WTC11 (cell line): ENCODE results near the gene CDCP1. TPM values are rescaled to one million over a fixed set of nuclear protein-coding genes. Genes with fewer than 3 reads are reported as not detected.
A peak's percentile ranks its signal among the peaks of the same experiment; 100 is the strongest.

Experiments used
- ATAC-seq: fragments of 200-7000 bp; cut with Tn5 transposase; 2 replicates; pipeline ENCODE4 v1.10.0; 2021; ENCODE audit warnings: mild to moderate bottlenecking, moderate library complexity
- CTCF ChIA-PET: fragments of 300-600 bp; sonication (Branson Sonifier 250); formaldehyde crosslinking; loops from one replicate; lab custom pipeline; 2021; ENCODE audit warnings: antibody characterized with exemption; lab: Charles Lee
- POLR2A ChIA-PET: fragments of 350-600 bp; sonication (Branson Sonifier 250); formaldehyde crosslinking; loops from one replicate; lab custom pipeline; 2021; ENCODE audit warnings: antibody characterized with exemption; lab: Charles Lee
- DNase-seq: peaks from one replicate; pipeline ENCODE4 v3.0.0; 2021; ENCODE audit warnings: low spot score
- H3K27ac Mint-ChIP-seq: 2 replicates; pipeline ENCODE4 v1.8.0; 2021; ENCODE audit warnings: mixed read lengths
- H3K27me3 Mint-ChIP-seq: 2 replicates; pipeline ENCODE4 v1.8.0; 2021; ENCODE audit warnings: low read depth, mild to moderate bottlenecking, moderate library complexity, mixed read lengths
- H3K36me3 Mint-ChIP-seq: 2 replicates; pipeline ENCODE4 v1.8.0; 2021; ENCODE audit warnings: mixed read lengths
- H3K4me1 Mint-ChIP-seq: 2 replicates; pipeline ENCODE4 v1.8.0; 2022; ENCODE audit warnings: mixed read lengths
- H3K4me3 Mint-ChIP-seq: 2 replicates; pipeline ENCODE4 v1.8.0; 2021; ENCODE audit warnings: mild to moderate bottlenecking, moderate library complexity, mixed read lengths
- H3K9me3 Mint-ChIP-seq: 2 replicates; pipeline ENCODE4 v1.8.0; 2021; ENCODE audit warnings: mixed read lengths
- ARID4B ChIP-seq: sonication (generic); formaldehyde crosslinking; IDR thresholded peaks from 2 replicates; pipeline ENCODE4 v1.8.0; 2023; ENCODE audit warnings: missing genetic modification reagents, mild to moderate bottlenecking, borderline replicate concordance
- ATF2 ChIP-seq: sonication (generic); formaldehyde crosslinking; IDR thresholded peaks from 2 replicates; pipeline ENCODE4 v1.8.1; 2022; ENCODE audit warnings: low read depth, missing genetic modification reagents, borderline replicate concordance
- FOXJ3 ChIP-seq: sonication (generic); formaldehyde crosslinking; IDR thresholded peaks from 2 replicates; pipeline ENCODE4 v1.9.0; 2021; ENCODE audit warnings: missing genetic modification reagents, mild to moderate bottlenecking, borderline replicate concordance
- FOXK1 ChIP-seq: sonication (generic); formaldehyde crosslinking; IDR thresholded peaks from 2 replicates; pipeline ENCODE4 v1.8.0; 2022; ENCODE audit warnings: mild to moderate bottlenecking, moderate library complexity, missing genetic modification reagents
- GRHL2 ChIP-seq: fragments of 250-450 bp; sonication (Bioruptor Pico); IDR thresholded peaks from 2 replicates; pipeline ENCODE4 v1.8.0; 2022; ENCODE audit warnings: mild to moderate bottlenecking, moderate library complexity; ENCODE audit not compliant: insufficient replicate concordance, severe bottlenecking
- JUN ChIP-seq: sonication (generic); formaldehyde crosslinking; IDR thresholded peaks from 2 replicates; pipeline ENCODE4 v1.8.0; 2023; ENCODE audit warnings: mild to moderate bottlenecking, missing genetic modification reagents
- NFYB ChIP-seq: sonication (generic); formaldehyde crosslinking; conservative IDR thresholded peaks from 2 replicates; pipeline ENCODE4 v1.8.0; 2022; ENCODE audit warnings: low read depth, missing genetic modification reagents
- NR2C2 ChIP-seq: sonication (generic); formaldehyde crosslinking; IDR thresholded peaks from 2 replicates; pipeline ENCODE4 v1.8.0; 2022; ENCODE audit warnings: mild to moderate bottlenecking, missing genetic modification reagents
- PRDM15 ChIP-seq: sonication (generic); formaldehyde crosslinking; IDR thresholded peaks from 2 replicates; pipeline ENCODE4 v1.8.0; 2022; ENCODE audit warnings: missing genetic modification reagents
- TP53 ChIP-seq: sonication (generic); formaldehyde crosslinking; IDR thresholded peaks from 2 replicates; pipeline ENCODE4 v1.8.1; 2023; ENCODE audit warnings: mild to moderate bottlenecking, missing genetic modification reagents
- USF2 ChIP-seq: sonication (generic); formaldehyde crosslinking; IDR thresholded peaks from 2 replicates; pipeline ENCODE4 v1.8.1; 2023; ENCODE audit warnings: mild to moderate bottlenecking, missing genetic modification reagents, moderate library complexity
- ZNF121 ChIP-seq: sonication (generic); formaldehyde crosslinking; IDR thresholded peaks from 2 replicates; pipeline ENCODE4 v1.8.0; 2023; ENCODE audit warnings: missing genetic modification reagents
- ZNF532 ChIP-seq: fragments of 250-450 bp; sonication (Bioruptor Pico); IDR thresholded peaks from 2 replicates; pipeline ENCODE4 v1.9.0; 2021; ENCODE audit warnings: mild to moderate bottlenecking, borderline replicate concordance
- total RNA-seq: library from RNA; stranded (reverse); gene quantifications from 3 replicates; pipeline ENCODE4 v1.2.3, GENCODE V29; 2021

The CDCP1 gene
- total RNA-seq, 1 experiment from 2014 or later, result 14.6 TPM

GRCh38 chr3:45137656-45138181, 8.5 kb downstream of the CDCP1 start:
- peak; percentile 65 for ATAC-seq
- H3K4me3 Mint-ChIP-seq, result no peak overlapping the region
- TF ChIP-seq NR2C2 (CRISPR knock-in tag) (no peak), FOXK1 (no peak), ATF2 (CRISPR knock-in tag) (no peak)
- TF ChIP-seq, all 79 proteins: peak for 0
- no peak overlapping the region for H3K27ac Mint-ChIP-seq
- H3K4me1 Mint-ChIP-seq, result peaks cover 35% of the 10 kb centered on the region
- POLR2A ChIA-PET, result interaction anchor here (0.7 kb wide), 1 partner anchor 114 kb away, joined by 3 read pairs; no protein-coding TSS in a partner anchor
- no peaks in the 10 kb centered on the region for H3K9me3 Mint-ChIP-seq
- no peak for DNase-seq
- CTCF ChIA-PET, result interaction anchor here (1.6 to 1.9 kb wide), 2 partner anchors 17 to 72 kb away, joined by 7 read pairs; no protein-coding TSS in a partner anchor
- H3K36me3 Mint-ChIP-seq, result no peaks in the 10 kb centered on the region
- no peaks in the 10 kb centered on the region for H3K27me3 Mint-ChIP-seq

GRCh38 chr3:45135959-45136358, 10.2 kb downstream of the CDCP1 start:
- POLR2A ChIA-PET, result no interaction called here
- Mint-ChIP-seq H3K9me3 (no peaks in the 10 kb centered on the region), H3K27ac (no peak overlapping the region), H3K36me3 (no peaks in the 10 kb centered on the region), H3K27me3 (no peaks in the 10 kb centered on the region), H3K4me1 (peaks cover 35% of the 10 kb centered on the region), H3K4me3 (no peak overlapping the region)
- DNase-seq (no peak), ATAC-seq (no peak)
- TF ChIP-seq GRHL2 (CRISPR knock-in tag), result no peak
- no peak for TF ChIP-seq ZNF532 (CRISPR knock-in tag)
- TF ChIP-seq FOXJ3 (CRISPR knock-in tag), result no peak
- no peak for TF ChIP-seq ZNF121 (CRISPR knock-in tag)
- TF ChIP-seq NFYB (CRISPR knock-in tag), result no peak
- TF ChIP-seq PRDM15 (CRISPR knock-in tag), result no peak
- CTCF ChIA-PET, result interaction anchor here (1.4 kb wide), 1 partner anchor 74 kb away, joined by 4 read pairs; no protein-coding TSS in a partner anchor

- Mint-ChIP-seq H3K4me3 (no peak overlapping the region), H3K27ac (no peak overlapping the region), H3K4me1 (peaks cover 28% of the 10 kb centered on the region), H3K9me3 (no peaks in the 10 kb centered on the region), H3K27me3 (no peaks in the 10 kb centered on the region), H3K36me3 (no peaks in the 10 kb centered on the region)
- DNase-seq (no peak), ATAC-seq (no peak)
- ChIA-PET POLR2A (no interaction called here), CTCF (interaction anchor here (1.0 to 1.4 kb wide), 2 partner anchors 76 kb away, joined by 4 read pairs; no protein-coding TSS in a partner anchor)
- no peak for TF ChIP-seq USF2 (CRISPR knock-in tag)
- TF ChIP-seq TP53, result no peak
- no peak for TF ChIP-seq ARID4B (CRISPR knock-in tag)
- no peak for TF ChIP-seq JUN (CRISPR knock-in tag)
Measured at GRCh38 chr3:45134758-45135521, 11.2 kb downstream of the CDCP1 start.
